OCI-LY3 (cell line): ENCODE data around the gene LRP1B.
A peak's percentile ranks its signal among the peaks of the same experiment; 100 is the strongest.

Experiments
- EZH2phosphoT487 ChIP-seq: fragments of 200-600 bp; shearing (Covaris generic); IDR thresholded peaks from 2 replicates; pipeline ENCODE4 v1.6.1; 2018; ENCODE audit warnings: antibody characterized with exemption, mixed run types, low read depth
- TF ChIP-seq, protein P1 (sequence below): fragments of 200-600, 300-600 bp; sonication (generic); IDR thresholded peaks from 2 replicates; pipeline ENCODE4 v1.5.1; 2014; ENCODE audit warnings: antibody characterized with exemption, low read length, low read depth

- TF ChIP-seq, protein P1, sequence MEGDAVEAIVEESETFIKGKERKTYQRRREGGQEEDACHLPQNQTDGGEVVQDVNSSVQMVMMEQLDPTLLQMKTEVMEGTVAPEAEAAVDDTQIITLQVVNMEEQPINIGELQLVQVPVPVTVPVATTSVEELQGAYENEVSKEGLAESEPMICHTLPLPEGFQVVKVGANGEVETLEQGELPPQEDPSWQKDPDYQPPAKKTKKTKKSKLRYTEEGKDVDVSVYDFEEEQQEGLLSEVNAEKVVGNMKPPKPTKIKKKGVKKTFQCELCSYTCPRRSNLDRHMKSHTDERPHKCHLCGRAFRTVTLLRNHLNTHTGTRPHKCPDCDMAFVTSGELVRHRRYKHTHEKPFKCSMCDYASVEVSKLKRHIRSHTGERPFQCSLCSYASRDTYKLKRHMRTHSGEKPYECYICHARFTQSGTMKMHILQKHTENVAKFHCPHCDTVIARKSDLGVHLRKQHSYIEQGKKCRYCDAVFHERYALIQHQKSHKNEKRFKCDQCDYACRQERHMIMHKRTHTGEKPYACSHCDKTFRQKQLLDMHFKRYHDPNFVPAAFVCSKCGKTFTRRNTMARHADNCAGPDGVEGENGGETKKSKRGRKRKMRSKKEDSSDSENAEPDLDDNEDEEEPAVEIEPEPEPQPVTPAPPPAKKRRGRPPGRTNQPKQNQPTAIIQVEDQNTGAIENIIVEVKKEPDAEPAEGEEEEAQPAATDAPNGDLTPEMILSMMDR, result peak; percentile 70
- no peak for TF ChIP-seq EZH2phosphoT487
Measured at GRCh38 chr2:140586379-140586778, 1544.4 kb downstream of the LRP1B start.
